ENCODE results near the gene GON4L. TPM values are rescaled to one million over a fixed set of nuclear protein-coding genes. Genes with fewer than 3 reads are reported as not detected.
A peak's percentile ranks its signal among the peaks of the same experiment; 100 is the strongest.
"Not testable (repeated sequence)": the region's sequence is repeated elsewhere in the genome, so short reads cannot be mapped to it uniquely, and the experiment has no call there.

Gene GON4L
- total RNA-seq, 1 experiment from 2014 or later = 43.7 TPM

- no TSS peak for BruUV-seq (replicated peaks)
- peak in 1 of 2 experiments; percentile 19 for DNase-seq
- Histone ChIP-seq H3K27me3 (replicated peaks; ENCODE audit: control insufficient read depth, insufficient read depth, low read length) (no peaks in the 10 kb centered on the region), H3K4me1 (no peaks in the 10 kb centered on the region), H3K9me3 (no peaks in the 10 kb centered on the region), H3K4me3 (ENCODE audit: low read depth, low read length) (no peak overlapping the region), H3K36me3 (ENCODE audit: control insufficient read depth, insufficient read depth, low read length) (no peaks in the 10 kb centered on the region; the same call in 1 of the 2 replicates)
- H3K9me3 Mint-ChIP-seq (ENCODE audit: unreplicated experiment) = no peaks in the 10 kb centered on the region
- no peak overlapping the region for H3K27ac Mint-ChIP-seq (ENCODE audit: unreplicated experiment)
- intact Hi-C loops (cut with micrococcal nuclease; ENCODE audit: unreplicated experiment) = no loop called here
- no peaks in the 10 kb centered on the region for H3K27me3 Mint-ChIP-seq (ENCODE audit: insufficient read depth, unreplicated experiment)
- ChIA-PET CTCF (no interaction called here), POLR2A (no interaction called here)
- H3K4me1 Mint-ChIP-seq (ENCODE audit: low read depth, unreplicated experiment) = no peaks in the 10 kb centered on the region
- no peak for TF ChIP-seq CTCF (IDR thresholded peaks at IDR 0.05; ENCODE audit: insufficient read depth in 1 of 2, low read depth in 1 of 2, low read length in 1 of 2, severe bottlenecking in 1 of 2, unreplicated experiment in 1 of 2)
- H3K4me3 Mint-ChIP-seq (ENCODE audit: unreplicated experiment) = no peak overlapping the region
- peaks cover 59% of the 10 kb centered on the region for H3K36me3 Mint-ChIP-seq (ENCODE audit: insufficient read depth, unreplicated experiment)
Measured at GRCh38 chr1:155776414-155776813, 80.6 kb downstream of the GON4L start.

- no peak for TF ChIP-seq CTCF (IDR thresholded peaks at IDR 0.05; ENCODE audit: insufficient read depth in 1 of 2, low read depth in 1 of 2, low read length in 1 of 2, severe bottlenecking in 1 of 2, unreplicated experiment in 1 of 2)
- Mint-ChIP-seq H3K27me3 (ENCODE audit: insufficient read depth, unreplicated experiment) (no peaks in the 10 kb centered on the region), H3K9me3 (ENCODE audit: unreplicated experiment) (no peaks in the 10 kb centered on the region), H3K36me3 (ENCODE audit: insufficient read depth, unreplicated experiment) (peaks cover 91% of the 10 kb centered on the region), H3K4me3 (ENCODE audit: unreplicated experiment) (no peak overlapping the region), H3K4me1 (ENCODE audit: low read depth, unreplicated experiment) (no peaks in the 10 kb centered on the region), H3K27ac (ENCODE audit: unreplicated experiment) (no peak overlapping the region)
- DNase-seq = no peak
- Histone ChIP-seq H3K4me1 (no peaks in the 10 kb centered on the region), H3K36me3 (ENCODE audit: control insufficient read depth, insufficient read depth, low read length) (peaks cover 3% of the 10 kb centered on the region), H3K27me3 (replicated peaks; ENCODE audit: control insufficient read depth, insufficient read depth, low read length) (no peaks in the 10 kb centered on the region), H3K9me3 (no peaks in the 10 kb centered on the region), H3K4me3 (ENCODE audit: low read depth, low read length) (no peak overlapping the region)
- BruUV-seq (replicated peaks) = no TSS peak
- intact Hi-C loops (cut with micrococcal nuclease; ENCODE audit: unreplicated experiment) = no loop called here
- POLR2A ChIA-PET = no interaction called here
- CTCF ChIA-PET = no interaction called here
Measured at GRCh38 chr1:155773221-155773620, 83.8 kb downstream of the GON4L start.

- DNase-seq = no peak
- BruUV-seq (replicated peaks) = no TSS peak
- Histone ChIP-seq H3K36me3 (ENCODE audit: control insufficient read depth, insufficient read depth, low read length) (peaks cover 4% of the 10 kb centered on the region), H3K27me3 (replicated peaks; ENCODE audit: control insufficient read depth, insufficient read depth, low read length) (no peaks in the 10 kb centered on the region), H3K4me3 (ENCODE audit: low read depth, low read length) (no peak overlapping the region), H3K9me3 (no peaks in the 10 kb centered on the region), H3K4me1 (no peaks in the 10 kb centered on the region)
- no peak overlapping the region for H3K4me3 Mint-ChIP-seq (ENCODE audit: unreplicated experiment)
- no peak overlapping the region for H3K27ac Mint-ChIP-seq (ENCODE audit: unreplicated experiment)
- intact Hi-C loops (cut with micrococcal nuclease; ENCODE audit: unreplicated experiment) = no loop called here
- ChIA-PET CTCF (no interaction called here), POLR2A (no interaction called here)
- no peaks in the 10 kb centered on the region for H3K4me1 Mint-ChIP-seq (ENCODE audit: low read depth, unreplicated experiment)
- TF ChIP-seq CTCF (IDR thresholded peaks at IDR 0.05; ENCODE audit: insufficient read depth in 1 of 2, low read depth in 1 of 2, low read length in 1 of 2, severe bottlenecking in 1 of 2, unreplicated experiment in 1 of 2) = no peak
- H3K9me3 Mint-ChIP-seq (ENCODE audit: unreplicated experiment) = no peaks in the 10 kb centered on the region
- H3K27me3 Mint-ChIP-seq (ENCODE audit: insufficient read depth, unreplicated experiment) = no peaks in the 10 kb centered on the region
- peaks cover 82% of the 10 kb centered on the region for H3K36me3 Mint-ChIP-seq (ENCODE audit: insufficient read depth, unreplicated experiment)
Measured at GRCh38 chr1:155769257-155769656, 87.8 kb downstream of the GON4L start.

- CTCF ChIA-PET; H3K9me3 Mint-ChIP-seq (ENCODE audit: unreplicated experiment): not testable (repeated sequence)
Measured at GRCh38 chr1:155767399-155767989, 89.5 kb downstream of the GON4L start.

GRCh38 chr1:155763989-155764388 is 93.0 kb downstream of the GON4L start:
- H3K27ac Mint-ChIP-seq (ENCODE audit: unreplicated experiment); H3K9me3 Mint-ChIP-seq (ENCODE audit: unreplicated experiment); H3K4me3 Mint-ChIP-seq (ENCODE audit: unreplicated experiment); H3K4me1 Mint-ChIP-seq (ENCODE audit: low read depth, unreplicated experiment); CTCF ChIA-PET; H3K27me3 Mint-ChIP-seq (ENCODE audit: insufficient read depth, unreplicated experiment); intact Hi-C loops (cut with micrococcal nuclease; ENCODE audit: unreplicated experiment); H3K27me3 ChIP-seq (replicated peaks; ENCODE audit: control insufficient read depth, insufficient read depth, low read length); POLR2A ChIA-PET; H3K4me1 ChIP-seq; BruUV-seq (replicated peaks); H3K9me3 ChIP-seq; DNase-seq; H3K36me3 ChIP-seq (ENCODE audit: control insufficient read depth, insufficient read depth, low read length); H3K4me3 ChIP-seq (ENCODE audit: low read depth, low read length): not testable (repeated sequence)
- H3K36me3 Mint-ChIP-seq (ENCODE audit: insufficient read depth, unreplicated experiment) = peaks cover 79% of the 10 kb centered on the region

More at GRCh38 chr1:155767399-155767989, 89.5 kb downstream of the GON4L start:
- POLR2A ChIA-PET; DNase-seq; BruUV-seq (replicated peaks); H3K27ac Mint-ChIP-seq (ENCODE audit: unreplicated experiment); intact Hi-C loops (cut with micrococcal nuclease; ENCODE audit: unreplicated experiment); H3K4me1 Mint-ChIP-seq (ENCODE audit: low read depth, unreplicated experiment); H3K36me3 ChIP-seq (ENCODE audit: control insufficient read depth, insufficient read depth, low read length); H3K27me3 ChIP-seq (replicated peaks; ENCODE audit: control insufficient read depth, insufficient read depth, low read length); H3K4me1 ChIP-seq; H3K9me3 ChIP-seq; H3K27me3 Mint-ChIP-seq (ENCODE audit: insufficient read depth, unreplicated experiment); H3K4me3 Mint-ChIP-seq (ENCODE audit: unreplicated experiment); H3K4me3 ChIP-seq (ENCODE audit: low read depth, low read length): not testable (repeated sequence)
- peaks cover 83% of the 10 kb centered on the region for H3K36me3 Mint-ChIP-seq (ENCODE audit: insufficient read depth, unreplicated experiment)

Measured in Caco-2 (cell line).